ENCODE results near the gene CLUH. TPM values are rescaled to one million over a fixed set of nuclear protein-coding genes. Genes with fewer than 3 reads are reported as not detected.

Gene CLUH
- total RNA-seq, 3 donors from 2014 or later: 120 to 149 (median 145) TPM

- TF ChIP-seq CTCF (IDR thresholded peaks at IDR 0.05): no peak
- intact Hi-C loops (cut with DNase I, micrococcal nuclease): no loop called here
- no peaks in the 10 kb centered on the region for H3K36me3 ChIP-seq (ENCODE audit: low read depth)
- peaks cover 9% of the 10 kb centered on the region for H3K4me1 ChIP-seq (ENCODE audit: low read depth)
- peak; percentile 74 for ATAC-seq
- H3K9me3 ChIP-seq: no peaks in the 10 kb centered on the region
- no peak overlapping the region for H3K4me3 ChIP-seq
- peak; percentile 69 to 84 (median 82) for DNase-seq
Measured at GRCh38 chr17:2723997-2724783, 12.6 kb upstream of the CLUH start.

DNA sequence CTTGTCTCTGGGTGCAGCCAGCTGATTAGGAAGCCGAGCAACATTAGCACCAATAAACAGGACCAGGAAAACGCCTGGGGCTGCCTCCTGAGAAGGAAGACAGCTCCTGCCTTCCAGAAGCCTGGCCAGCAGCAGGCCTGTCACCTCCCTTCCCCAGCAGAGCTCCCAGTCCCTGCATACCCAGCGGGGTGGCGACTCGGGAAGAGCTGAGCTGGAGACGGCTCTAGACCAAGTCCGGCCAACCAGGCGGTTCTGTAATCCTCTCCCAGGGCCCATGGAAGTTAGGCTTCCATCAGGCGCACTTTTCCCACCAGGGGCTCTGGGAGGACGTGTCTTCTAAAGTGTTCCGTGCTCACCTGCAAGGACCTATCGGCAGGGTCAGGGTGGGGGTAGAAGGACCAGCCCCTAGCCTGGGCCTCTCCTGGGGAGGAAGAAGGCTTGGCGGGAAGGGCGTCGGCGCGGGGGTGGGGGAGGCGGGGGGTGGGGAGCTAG lies 12.0 kb upstream of the CLUH start:
- no peak for TF ChIP-seq CTCF (IDR thresholded peaks at IDR 0.05)
- ATAC-seq (peak; percentile 67), DNase-seq (peak; percentile 54 to 76 (median 71))

GRCh38 chr17:2722611-2723010 lies 11.0 kb upstream of the CLUH start:
- intact Hi-C loops (cut with DNase I, micrococcal nuclease): no loop called here
- TF ChIP-seq CTCF (IDR thresholded peaks at IDR 0.05): no peak
- Histone ChIP-seq H3K9me3 (no peaks in the 10 kb centered on the region), H3K4me3 (no peak overlapping the region), H3K4me1 (ENCODE audit: low read depth) (peaks cover 9% of the 10 kb centered on the region), H3K36me3 (ENCODE audit: low read depth) (no peaks in the 10 kb centered on the region)
- ATAC-seq (no peak), DNase-seq (no peak)

More for the DNA sequence above, 12.0 kb upstream of the CLUH start:
- Histone ChIP-seq H3K9me3 (no peaks in the 10 kb centered on the region), H3K36me3 (ENCODE audit: low read depth) (no peaks in the 10 kb centered on the region), H3K4me1 (ENCODE audit: low read depth) (peaks cover 9% of the 10 kb centered on the region), H3K4me3 (no peak overlapping the region)
- intact Hi-C loops (cut with DNase I, micrococcal nuclease): no loop called here

DNA sequence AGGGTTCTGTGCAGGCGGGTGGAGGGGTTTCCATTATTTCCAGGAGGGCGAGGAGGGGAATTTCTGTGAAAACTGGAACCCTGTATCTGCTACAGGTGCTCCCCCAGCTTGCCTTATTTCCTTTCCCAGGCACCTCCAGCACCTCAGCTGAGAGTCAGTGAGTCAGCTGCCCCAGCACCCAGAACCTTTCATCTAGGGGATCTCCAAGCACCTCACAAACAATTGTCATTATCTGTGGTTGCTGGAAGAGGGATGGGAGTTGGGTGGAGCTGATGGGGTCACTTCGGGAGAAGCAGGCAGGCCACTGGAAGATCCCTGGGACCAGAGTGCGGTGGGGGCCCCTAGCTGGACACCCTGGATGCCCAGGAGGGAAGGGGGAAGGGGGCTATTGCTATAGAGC lies 10.0 kb upstream of the CLUH start:
- intact Hi-C loops (cut with DNase I, micrococcal nuclease): no loop called here
- no peak for ATAC-seq
- Histone ChIP-seq H3K9me3 (no peaks in the 10 kb centered on the region), H3K4me3 (no peak overlapping the region), H3K4me1 (ENCODE audit: low read depth) (peaks cover 9% of the 10 kb centered on the region), H3K36me3 (ENCODE audit: low read depth) (no peaks in the 10 kb centered on the region)
- peak in 1 of 3 donors; percentile 42 for DNase-seq
- TF ChIP-seq CTCF (IDR thresholded peaks at IDR 0.05): no peak

GRCh38 chr17:2719861-2720260 lies 8.3 kb upstream of the CLUH start:
- intact Hi-C loops (cut with DNase I, micrococcal nuclease): no loop called here
- Histone ChIP-seq H3K36me3 (ENCODE audit: low read depth) (no peaks in the 10 kb centered on the region), H3K9me3 (no peaks in the 10 kb centered on the region), H3K4me1 (ENCODE audit: low read depth) (peaks cover 9% of the 10 kb centered on the region), H3K4me3 (no peak overlapping the region)
- no peak for TF ChIP-seq CTCF (IDR thresholded peaks at IDR 0.05)
- DNase-seq (no peak), ATAC-seq (no peak)

Data from mucosa of descending colon (tissue), 3 donors.